Measurements from ENCODE around the gene QRICH2.
"Not testable (repeated sequence)": the region's sequence is repeated elsewhere in the genome, so short reads cannot be mapped to it uniquely, and the experiment has no call there.

The QRICH2 gene, protein sequence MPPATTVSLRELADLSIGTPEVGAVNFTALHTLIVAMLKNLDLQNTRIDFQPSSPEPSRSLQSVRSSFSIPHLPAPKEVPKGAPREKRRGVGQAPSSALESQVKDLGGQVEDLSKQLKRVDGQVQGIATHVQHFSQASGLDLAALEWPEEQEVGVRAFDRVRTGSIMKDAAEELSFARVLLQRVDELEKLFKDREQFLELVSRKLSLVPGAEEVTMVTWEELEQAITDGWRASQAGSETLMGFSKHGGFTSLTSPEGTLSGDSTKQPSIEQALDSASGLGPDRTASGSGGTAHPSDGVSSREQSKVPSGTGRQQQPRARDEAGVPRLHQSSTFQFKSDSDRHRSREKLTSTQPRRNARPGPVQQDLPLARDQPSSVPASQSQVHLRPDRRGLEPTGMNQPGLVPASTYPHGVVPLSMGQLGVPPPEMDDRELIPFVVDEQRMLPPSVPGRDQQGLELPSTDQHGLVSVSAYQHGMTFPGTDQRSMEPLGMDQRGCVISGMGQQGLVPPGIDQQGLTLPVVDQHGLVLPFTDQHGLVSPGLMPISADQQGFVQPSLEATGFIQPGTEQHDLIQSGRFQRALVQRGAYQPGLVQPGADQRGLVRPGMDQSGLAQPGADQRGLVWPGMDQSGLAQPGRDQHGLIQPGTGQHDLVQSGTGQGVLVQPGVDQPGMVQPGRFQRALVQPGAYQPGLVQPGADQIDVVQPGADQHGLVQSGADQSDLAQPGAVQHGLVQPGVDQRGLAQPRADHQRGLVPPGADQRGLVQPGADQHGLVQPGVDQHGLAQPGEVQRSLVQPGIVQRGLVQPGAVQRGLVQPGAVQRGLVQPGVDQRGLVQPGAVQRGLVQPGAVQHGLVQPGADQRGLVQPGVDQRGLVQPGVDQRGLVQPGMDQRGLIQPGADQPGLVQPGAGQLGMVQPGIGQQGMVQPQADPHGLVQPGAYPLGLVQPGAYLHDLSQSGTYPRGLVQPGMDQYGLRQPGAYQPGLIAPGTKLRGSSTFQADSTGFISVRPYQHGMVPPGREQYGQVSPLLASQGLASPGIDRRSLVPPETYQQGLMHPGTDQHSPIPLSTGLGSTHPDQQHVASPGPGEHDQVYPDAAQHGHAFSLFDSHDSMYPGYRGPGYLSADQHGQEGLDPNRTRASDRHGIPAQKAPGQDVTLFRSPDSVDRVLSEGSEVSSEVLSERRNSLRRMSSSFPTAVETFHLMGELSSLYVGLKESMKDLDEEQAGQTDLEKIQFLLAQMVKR (N-terminal part only)

DNA sequence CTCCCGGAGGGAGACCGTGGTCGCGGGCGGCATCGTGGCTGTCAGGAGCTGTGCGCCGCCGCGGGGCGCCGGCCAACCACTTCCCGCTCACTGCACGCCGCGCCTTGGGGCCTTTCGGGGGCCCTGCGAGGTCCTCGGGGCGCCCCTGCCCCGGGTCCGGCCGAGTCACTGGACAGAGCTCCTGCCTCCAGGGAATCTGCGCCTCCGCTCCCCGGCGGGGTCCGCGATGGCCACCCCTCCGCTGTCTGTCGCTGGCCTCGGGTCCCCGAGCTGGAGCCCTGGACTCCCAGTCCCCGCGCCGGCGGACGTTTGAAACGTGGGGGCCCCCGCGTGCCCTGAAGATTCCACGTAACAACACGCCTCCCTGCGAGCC, at the start of gene QRICH2:
Gene QRICH2, minus strand, starts transcription at position 311 of the 373 bp plus-strand sequence. Its CDS starts 278 bp downstream, at position 33.
- DNase-seq (ENCODE audit: low read depth in 2 of 2), result no peak

DNA sequence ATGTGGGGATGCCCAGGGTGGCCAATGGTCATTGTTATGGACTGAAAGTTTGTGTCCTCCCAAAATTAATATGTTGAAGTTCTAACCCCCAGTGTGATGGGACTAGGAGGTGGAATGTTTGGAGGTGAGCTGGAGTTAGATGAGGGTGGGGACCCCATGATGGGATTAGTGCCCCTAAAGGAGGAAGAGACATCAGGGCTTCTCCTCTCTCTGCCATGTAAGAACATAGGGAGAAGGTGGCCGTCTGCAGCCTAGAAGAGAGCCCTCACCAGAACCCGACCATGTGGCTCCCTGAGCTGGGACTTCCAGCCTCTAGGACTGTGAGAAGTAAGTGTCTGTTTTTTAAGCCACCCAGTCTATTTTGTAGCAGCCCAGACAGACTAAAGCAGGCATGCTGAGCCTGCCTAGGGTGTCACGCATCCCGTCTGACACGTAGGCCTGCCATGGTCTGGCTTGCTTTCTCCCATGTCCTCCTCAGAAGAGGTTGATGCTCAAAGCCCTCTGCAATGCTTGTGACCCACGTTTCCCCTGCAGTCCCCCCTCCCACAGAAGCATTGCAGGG, 49.6 kb upstream of the QRICH2 start:
- no peak for DNase-seq (ENCODE audit: low read depth in 2 of 2)

DNA sequence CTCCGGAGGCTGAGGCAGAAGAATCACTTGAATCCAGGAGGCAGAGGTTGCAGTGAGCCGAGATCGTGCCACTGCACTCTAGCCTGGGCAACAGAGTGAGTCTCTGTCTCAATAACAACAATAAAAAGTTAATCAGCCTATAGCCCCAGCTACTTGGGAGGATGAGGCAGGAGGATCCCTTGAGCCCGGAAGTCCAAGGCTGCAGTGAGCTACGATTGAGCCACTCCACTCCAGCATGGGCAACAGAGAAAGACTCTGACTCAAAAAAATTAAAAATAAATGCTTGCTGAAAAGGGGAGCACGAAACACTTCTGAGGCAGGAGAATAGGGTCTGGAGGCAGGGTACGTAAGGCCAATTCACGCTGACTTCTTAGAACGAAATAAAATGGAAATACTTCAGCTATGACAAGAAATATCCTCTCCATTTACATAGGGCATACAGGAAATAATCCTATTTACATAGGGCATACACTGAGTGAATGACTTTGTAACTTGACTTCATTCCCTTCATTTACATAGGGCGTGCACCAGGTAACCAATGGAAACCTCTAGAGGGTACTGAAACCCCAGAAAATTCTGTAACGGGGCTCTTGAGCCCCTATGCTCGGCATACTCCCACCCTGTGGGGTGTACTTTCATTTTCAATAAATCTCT, 48.9 kb upstream of the QRICH2 start:
- no peak for DNase-seq (ENCODE audit: low read depth in 2 of 2)

DNA sequence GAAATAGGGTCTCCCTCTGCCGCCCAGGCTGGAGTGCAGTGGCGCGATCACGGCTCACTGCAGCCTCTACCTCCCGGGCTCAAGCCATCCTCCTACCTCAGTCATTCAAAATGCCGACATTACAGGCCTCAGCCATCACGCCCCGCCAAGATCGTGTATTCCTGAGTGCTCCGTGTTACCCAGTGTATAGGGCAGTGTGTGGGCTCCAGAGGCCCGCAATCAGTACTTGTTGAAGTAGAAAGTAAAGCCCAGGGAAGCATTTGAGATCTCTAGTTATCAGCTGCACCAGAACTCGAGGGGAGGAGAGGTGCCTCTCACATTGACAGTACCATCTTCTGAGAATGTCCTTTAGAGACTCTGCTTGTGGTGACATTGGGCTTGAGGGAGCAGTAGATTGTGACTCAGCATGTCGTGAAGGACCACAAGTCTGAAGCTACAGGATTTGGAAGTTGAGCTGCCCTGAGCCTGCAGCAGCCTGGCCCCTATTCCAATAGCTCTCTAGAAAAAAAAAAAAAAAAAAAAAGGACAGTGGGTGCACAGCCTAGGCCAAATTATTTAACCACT, 46.8 kb upstream of the QRICH2 start:
- DNase-seq (ENCODE audit: low read depth in 2 of 2), result no peak

DNA sequence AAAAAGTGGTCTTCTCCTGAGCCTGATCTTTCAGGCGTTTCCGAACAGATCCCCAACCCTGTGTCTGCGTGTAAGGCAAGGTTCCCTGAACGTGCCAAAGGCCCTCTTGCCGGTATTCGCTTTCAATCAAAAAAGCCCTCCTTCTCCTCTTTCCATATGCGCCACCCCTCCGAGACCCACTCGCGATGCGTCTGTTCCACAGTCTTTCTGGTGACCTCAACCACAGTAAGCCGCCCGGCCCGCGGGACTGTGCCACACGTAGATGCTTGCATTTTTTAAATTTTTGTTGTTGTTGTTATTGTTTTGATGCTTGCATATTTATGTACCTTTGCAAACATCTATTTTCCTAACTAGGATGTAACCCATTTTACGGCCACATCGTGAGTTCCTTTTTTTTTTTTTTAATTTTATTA, 46.2 kb upstream of the QRICH2 start:
- DNase-seq (ENCODE audit: low read depth in 2 of 2), result no peak

DNA sequence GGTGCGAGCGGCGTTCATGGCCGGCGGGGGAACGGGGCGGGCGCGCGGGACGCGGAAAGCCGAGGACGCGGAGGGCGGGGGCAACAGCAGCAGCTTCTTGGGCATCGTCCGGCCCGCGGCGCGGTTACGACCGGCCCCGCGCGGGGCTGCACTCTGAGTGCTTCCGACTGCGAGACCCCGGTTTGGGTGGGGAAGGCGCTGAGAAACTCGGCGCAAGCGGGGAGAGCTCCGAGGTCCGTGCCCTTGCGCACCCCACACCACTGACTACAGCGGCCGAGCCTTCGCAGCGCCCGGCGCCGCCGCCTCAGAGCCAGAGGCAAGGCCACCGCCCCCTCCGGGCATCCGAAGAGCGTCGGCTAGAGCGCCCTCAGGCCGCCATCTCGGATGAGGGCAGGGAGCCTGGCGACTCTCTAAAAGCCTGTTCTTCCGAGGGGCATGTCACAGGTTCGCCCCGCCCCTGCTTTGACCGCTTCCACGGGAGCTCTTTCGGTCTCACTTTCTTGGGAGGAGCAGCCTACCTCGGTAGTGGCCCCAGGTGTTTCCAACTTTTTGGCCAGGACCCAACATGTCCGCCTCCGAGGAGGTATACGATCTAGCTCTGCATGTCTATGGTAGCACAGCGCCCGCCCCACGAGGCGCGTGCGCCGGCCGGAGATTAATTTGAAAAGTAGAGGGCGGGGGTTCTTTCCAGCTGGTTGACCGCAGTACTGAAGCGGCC, 45.7 kb upstream of the QRICH2 start, which contains the start of gene PRPSAP1:
Gene PRPSAP1, minus strand, starts transcription at position 318 of the 718 bp plus-strand sequence. Its CDS starts 213 bp downstream, at position 105.
- peak; percentile 75 to 78 for DNase-seq (ENCODE audit: low read depth in 2 of 2)

DNA sequence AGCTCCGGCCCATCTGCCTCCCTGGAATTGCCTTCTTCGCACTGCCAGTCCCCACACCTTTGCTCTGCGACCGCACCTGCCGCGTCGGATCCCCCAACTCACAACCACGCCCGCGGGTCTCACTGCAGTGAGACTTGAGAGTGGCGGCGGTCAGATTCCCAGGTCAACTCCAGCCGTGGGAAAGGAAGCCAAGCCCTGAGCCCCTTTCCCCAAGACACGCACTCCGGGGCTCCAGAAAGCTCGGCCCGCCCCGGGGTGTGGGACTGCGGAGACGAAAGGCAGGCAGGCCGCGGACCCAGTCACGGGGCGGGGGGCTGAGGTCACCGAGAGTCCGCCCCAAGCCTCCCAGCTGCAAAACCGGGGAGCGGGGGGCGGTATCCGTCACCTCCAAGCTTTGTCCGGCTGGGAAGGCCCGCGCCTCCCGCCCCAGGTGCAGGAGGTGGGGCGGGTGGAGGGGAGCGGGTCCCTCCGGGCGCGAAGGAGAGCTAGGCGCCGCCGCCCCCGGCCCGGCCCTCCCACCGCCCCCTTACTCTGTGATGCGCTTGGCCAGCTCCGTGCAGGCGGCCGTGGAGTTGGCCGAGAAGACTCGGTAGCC, 45.0 kb upstream of the QRICH2 start:
- no peak for DNase-seq (ENCODE audit: low read depth in 2 of 2)

DNA sequence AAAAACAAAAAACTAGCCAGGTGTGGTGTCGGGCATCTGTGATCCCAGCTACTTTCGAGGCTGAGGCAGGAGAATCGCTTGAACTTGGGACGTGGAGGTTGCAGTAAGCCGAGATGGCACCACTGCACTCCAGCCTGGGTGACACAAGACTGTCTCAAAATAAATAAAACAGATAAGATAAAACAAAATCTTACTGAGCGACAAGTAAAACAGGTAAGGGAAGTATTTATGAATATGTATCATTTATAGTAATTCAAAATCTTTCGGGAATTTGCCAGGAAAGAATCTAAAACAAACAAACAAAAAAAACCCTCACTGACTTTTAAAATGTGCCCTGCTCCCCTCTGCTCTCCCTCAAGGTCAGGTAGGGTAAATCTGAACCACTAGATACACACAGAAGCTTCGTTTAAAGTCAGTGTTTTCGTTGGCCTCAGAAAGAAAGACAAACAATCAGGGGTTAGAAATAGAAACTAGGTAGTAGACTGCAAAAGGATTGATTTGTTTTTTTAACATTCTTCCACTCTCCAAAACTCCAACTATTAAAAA, 43.5 kb upstream of the QRICH2 start:
- no peak for DNase-seq (ENCODE audit: low read depth in 2 of 2)

DNA sequence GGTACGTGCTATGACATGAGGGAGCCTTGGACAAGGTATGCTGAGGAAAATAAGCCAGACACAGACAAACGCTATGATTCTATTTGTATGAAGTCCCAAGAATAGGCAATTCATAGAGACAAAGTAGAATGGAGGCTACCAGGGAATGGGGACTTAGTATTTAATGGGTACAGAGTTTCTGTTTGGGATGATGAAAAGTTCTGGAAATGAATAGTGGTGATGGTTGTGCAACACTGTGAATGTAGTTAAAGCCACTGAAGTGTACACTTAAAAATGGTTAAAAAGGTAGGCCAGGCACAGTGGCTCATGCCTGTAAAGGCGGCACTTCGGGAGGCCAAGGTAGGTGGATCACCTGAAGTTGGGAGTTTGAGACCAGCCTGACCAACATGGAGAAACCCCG, 42.4 kb upstream of the QRICH2 start:
- no peak for DNase-seq (ENCODE audit: low read depth in 2 of 2)

DNA sequence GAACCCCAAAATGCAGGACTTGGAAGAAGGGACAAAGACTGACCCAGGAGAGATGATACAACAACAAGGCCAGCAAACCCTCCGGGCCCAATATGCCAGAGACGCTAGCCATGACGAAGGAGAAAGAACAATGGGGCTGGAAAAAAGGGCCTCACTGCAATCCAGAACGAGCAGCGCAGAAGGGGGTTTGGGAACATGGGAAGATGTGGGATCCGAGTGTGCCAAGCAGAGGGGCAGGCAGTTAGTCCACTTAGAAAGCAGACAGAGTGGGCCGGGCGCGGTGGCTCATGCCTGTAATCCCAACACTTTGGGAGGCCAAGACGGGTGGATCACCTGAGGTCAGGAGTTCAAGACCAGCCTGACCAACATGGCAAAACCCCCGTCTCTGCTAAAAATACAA, 38.9 kb upstream of the QRICH2 start:
- DNase-seq (ENCODE audit: low read depth in 2 of 2), result not testable (repeated sequence)

DNA sequence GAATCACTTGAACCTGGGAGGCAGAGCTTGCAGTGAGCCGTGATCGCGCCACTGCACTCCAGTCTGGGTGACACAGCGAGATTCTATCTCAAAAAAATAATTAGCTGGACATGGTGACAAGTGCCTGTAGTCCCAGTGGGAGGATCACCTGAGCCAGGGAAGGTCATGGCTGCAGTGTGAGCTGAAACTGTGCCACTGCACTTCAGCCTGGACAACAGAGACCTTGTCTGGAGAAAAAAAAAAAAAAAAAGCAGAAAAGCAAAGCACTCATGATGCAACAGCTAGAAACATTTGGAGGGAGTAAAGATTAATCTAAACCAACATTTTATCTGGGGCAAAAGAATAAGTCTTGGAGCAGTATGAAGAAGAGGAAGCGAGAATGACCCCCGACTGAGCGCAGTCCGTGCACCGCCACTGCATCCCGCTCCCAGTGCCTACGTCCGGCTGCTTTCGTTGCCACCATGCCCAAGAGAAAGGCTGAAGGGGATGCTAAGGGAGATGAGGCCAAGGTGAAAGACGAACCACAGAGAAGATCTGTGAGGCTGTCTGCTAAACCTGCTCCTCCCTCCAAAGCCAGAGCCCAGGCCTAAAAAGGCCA, 37.4 kb upstream of the QRICH2 start:
- no peak for DNase-seq (ENCODE audit: low read depth in 2 of 2)

DNA sequence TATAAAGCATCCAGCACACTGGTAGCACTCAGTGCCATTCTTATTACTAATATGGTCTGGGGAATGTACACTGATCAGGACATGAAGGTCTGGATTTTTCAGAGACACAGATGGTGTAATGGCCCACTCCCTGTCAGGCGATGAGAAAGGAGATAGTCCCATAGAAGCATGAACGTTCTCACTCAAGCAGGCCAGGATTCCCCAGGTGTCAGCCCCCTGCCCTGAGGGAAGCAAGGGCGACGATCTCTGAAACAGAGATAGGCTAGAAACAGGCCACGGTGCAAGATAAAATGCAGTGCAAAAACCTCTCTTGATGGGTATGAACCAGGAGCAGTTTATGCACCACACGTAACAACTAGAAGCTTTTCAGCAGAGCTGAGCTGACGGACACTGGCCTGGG, 35.0 kb upstream of the QRICH2 start:
- no peak for DNase-seq (ENCODE audit: low read depth in 2 of 2)

DNA sequence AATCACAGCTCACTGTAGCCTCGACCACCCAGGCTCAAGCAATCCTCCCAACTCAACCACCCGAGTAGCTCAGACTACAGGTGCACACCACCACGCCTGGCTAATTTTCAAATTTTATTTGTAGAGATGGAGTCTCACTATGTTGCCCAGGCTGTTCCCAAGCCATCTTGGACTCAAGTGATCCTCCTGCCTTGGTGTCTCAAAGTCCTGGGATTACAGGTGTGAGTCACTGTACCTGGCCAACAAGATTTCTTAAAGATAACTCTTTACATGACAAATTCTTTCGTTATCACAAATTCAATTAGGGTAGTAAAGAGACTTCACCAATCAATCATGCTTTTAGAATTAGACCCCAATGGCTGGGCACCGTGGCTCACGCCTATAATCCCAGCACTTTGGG, 33.2 kb upstream of the QRICH2 start:
- DNase-seq (ENCODE audit: low read depth in 2 of 2), result no peak

DNA sequence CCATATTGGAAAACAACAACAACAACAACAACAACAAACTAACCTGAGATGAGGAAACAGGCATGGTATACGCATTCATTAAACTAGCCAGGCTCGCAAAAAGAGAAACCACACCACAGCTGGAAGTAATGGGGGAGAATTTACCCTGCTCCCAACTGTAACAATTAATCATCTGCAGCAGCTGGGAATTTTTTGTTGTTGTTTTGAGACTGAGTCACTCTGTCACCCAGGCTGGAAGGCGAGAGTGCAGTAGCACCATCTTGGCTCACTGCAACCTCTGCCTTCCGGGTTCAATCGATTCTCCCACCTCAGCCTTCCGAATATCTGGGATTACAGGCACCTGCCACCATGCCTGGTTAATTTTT, 29.3 kb upstream of the QRICH2 start:
- DNase-seq (ENCODE audit: low read depth in 2 of 2), result no peak

DNA sequence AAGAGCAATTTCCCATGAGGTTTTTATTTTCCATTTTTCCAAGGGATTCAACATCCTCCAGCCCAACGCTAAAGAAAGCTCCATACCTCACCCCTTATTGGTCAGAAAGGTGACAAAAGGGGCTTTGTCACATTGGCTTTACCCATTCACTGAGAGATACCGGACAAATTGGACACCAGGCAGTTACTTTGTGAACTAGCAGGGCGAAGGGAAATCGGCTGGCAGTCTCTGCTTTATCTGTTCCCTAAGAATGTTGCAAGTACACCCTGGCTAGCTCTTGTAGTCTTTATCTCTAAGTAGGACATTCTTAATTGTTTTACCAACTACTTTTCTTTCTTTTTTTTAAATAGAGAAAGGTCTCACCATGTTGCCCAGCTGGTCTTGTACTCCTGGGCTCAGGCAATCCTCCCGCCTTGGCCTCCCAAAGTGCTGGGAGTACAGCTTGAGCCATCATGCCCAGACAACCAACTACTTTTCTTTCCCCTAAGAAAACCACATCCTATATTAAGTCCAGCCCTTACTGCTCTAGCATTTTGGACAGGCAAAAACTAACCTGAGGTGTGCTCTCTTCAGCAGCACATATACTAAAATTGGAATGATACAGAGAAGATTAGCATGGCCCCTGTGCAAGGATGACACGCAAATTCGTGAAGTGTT, 28.8 kb upstream of the QRICH2 start:
- no peak for DNase-seq (ENCODE audit: low read depth in 2 of 2)

DNA sequence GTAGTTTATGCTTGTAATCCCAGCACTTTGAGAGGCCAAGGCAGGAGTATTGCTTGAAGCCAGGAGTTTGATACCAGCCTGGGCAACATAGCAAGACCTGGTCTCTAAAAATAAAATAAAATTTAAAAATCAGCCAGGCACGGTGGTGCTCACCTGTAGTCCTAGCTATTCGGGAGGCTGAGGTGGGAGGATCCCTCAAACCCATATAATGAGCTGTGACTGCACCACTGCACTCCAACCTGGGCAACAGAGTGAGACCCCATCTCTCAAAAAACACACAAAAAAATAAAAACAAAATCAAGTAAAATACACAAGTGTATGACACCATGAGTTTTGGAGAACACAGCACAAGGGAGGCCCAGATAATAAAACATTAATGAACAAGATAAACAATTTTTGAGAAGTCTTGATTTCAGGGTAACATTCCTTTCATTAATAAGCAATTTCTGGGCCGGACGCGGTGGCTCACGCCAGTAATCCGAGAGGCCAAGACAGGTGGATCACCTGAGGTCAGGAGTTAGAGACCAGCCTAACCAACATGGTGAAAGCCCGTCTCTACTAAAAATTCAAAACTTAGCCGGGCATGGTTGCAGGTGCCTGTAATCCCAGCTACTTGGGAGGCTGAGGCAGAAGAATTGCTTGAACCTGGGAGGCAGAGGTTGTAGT, 27.8 kb upstream of the QRICH2 start:
- no peak for DNase-seq (ENCODE audit: low read depth in 2 of 2)

DNA sequence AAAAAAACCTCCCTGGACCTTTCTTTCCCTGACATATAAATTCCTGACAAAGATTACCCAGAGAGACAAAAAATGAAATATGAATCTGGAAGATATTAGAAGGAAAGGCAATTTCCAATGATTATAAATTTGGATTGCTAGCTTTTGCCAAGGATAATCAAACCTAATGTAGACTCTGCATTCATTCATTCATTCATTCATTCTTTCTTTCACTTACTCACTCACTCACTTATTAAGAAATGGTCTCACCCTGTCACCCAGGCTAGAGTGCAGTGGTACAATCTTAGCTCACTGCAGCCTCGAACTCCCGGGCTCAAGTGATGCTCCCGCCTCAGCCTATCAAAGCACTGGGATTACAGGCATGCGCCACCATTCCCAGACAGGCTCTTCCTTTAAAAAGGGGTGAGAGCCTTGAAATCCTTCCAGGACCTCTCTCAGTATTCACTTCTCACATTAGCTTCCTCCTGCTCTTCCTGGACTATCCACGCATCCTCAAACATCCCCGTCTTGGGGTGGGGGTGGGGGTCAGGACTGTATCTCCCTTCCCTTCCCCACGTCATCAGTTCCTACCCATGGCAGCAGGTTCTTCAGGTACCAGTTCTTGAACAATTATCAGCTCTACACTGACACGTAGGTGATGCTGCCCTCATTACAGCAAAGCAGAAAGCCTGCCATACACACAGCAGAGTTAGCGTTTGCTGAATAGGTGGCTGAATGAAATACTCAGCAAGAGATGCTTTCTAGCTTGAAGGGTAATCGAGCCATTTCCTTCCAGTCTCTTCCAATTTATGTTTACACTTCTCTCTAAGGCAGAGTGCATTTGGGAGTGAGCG, 25.8 kb upstream of the QRICH2 start:
- no peak for DNase-seq (ENCODE audit: low read depth in 2 of 2)

Measured in fibroblast of skin of left biceps (primary cell).